ENCODE results near the gene BTN1A1.
"Not testable (repeated sequence)": the region's sequence is repeated elsewhere in the genome, so short reads cannot be mapped to it uniquely, and the experiment has no call there.

The BTN1A1 gene

DNA sequence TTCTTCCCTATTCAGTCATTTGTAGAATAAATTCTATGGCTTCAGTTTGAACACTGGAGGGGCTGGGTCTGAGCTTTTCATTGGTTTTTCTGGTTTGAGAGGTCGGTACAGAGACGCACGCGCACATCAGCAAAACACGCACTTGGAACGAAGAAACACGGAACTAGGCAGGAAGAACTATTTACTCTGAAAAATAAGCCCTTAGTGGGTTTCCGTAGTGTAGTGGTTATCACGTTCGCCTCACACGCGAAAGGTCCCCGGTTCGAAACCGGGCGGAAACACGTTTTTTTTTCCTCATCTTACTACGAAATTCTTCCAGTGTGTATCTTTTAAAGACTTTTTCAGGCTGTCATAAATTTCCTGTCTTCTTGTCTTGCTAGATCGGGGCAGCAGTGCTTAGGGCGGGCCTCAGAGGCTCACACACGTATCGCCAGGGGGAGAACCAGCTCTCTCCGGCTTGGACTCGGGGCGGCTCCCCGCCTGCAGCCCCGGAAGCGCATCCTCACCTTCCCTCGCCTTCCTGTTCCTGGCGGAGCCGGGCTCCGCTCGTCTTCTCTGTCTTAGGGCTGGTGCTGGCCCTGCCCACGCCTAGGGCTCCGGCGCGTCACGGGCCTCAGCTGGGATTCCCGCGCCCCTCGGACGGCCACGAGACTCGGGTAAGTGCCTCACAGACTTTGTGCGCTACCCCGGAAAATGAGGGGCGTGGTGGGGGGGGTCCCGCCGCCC lies 37.9 kb downstream of the BTN1A1 start, which contains the start of gene HMGN4:
Gene HMGN4 (plus strand): TSS at position 521 of the 726 bp plus-strand sequence. CDS start 6,841 bp downstream, outside the sequence.
- peak; percentile 88 for DNase-seq (ENCODE audit: low spot score)

DNA sequence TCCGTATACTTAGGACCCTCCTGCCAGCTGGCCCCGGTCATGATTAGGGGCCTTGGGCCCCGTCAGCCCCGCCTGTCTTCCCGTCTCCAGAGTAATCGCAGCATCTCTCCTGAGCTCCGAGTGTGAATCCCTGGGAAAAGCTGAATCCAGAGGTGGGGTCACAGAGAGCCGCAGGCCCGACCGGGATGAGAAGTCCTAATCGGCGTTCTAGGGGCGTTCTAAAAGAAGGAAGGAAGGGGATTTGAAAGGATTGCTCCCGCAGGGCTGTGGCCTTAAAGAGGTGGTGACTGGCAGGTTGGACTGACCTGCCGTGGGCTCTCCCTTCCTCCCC lies 38.4 kb downstream of the BTN1A1 start:
- DNase-seq (ENCODE audit: low spot score): no peak

DNA sequence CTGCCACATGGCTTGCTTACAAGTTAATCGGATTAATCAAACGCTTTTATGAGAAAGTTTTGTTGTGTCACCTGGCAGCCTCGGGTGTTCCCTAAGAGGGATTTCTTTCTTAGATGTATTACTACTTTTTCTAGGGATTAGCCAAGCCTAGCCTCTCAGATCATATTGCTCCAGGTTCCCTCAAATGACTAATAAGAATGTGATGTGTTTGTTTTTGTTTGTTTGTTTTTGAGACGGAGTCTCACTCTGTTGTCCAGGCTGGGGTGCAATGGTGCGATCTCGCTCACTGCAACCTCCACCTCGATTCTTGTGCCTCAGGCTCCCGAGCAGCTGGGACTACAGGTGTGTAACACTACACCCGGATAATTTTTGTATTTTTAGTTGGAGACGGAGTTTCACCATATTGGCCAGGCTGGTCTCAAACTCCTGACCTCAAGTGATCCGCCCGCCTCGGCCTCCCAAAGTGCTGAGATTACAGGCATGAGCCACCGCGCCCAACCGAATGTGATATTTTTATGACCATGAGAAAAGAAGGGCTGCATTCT lies 39.0 kb downstream of the BTN1A1 start:
- no peak for DNase-seq (ENCODE audit: low spot score)

DNA sequence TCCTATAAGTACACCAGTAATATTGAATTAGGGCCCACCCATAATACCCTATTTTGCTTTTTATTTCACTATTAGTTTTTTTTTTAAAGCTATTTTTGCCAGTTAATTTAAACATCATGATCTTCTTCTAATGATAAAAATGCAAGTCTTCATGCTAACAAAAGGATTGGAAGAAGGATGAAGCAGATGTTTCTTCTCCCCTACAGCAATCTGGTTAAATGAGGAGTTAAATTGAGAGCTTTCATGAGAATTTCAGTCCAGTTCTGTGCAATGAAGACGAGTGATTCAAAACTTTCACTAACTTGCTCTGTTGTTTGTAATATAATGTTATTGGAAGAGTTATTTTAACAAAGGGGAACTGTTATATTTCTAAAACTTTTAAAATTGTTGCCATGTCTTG lies 41.5 kb downstream of the BTN1A1 start:
- no peak for DNase-seq (ENCODE audit: low spot score)

DNA sequence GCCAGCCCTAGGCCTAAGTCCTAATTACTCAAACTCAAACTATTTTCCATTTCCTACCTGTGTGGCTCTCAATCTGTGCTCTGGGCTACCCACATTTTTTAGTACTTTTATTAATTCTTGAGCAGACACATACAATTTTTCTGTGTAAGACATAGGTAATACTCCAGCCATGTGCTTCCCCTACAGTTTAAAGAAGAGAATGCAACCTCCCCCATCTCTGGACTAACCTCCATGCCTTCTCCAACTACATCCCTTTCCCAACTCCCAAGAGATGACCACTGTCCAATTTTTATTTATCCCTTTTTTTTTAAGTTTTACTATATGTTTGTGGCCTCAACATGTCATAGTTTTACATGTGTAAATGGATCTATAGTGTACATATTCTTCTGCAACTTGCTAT lies 43.9 kb downstream of the BTN1A1 start:
- no peak for DNase-seq (ENCODE audit: low spot score)

DNA sequence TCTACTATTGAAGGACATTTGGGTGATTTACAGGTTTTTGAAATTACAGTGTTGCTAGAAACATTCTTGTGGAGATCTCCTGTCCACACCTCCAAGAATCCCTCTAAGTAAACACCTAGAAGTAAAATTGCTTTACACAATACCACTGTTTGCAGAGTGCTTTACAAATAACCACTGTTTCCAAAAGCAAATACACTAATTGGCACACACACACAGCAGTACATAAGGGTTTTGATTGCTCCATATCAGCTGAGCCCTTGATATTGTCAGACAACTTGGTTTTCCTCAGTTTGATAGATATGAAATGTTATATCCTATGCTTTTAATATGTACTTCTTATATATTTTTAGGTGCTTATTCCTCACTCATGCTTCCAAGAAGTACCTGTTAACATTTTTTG lies 44.4 kb downstream of the BTN1A1 start:
- no peak for DNase-seq (ENCODE audit: low spot score)

DNA sequence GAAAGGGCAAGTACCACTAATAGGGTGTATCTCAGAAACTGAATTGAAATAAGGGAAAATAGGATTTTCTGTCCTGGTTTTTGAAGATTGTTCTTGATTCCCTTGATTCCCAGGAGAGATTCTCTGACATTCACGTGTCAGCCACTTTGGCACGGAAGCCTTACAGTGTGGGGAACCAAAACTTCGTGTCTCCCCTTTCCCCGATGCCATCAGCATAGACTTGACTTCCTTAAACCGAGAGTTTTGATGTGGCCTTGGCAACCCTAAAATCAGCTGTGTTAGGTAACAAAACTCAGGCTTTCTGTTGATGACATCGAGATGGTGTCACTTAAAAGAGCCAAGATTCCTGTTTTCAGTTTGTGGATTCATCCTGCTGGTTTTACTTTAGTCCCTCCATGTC lies 45.5 kb downstream of the BTN1A1 start:
- no peak for DNase-seq (ENCODE audit: low spot score)

DNA sequence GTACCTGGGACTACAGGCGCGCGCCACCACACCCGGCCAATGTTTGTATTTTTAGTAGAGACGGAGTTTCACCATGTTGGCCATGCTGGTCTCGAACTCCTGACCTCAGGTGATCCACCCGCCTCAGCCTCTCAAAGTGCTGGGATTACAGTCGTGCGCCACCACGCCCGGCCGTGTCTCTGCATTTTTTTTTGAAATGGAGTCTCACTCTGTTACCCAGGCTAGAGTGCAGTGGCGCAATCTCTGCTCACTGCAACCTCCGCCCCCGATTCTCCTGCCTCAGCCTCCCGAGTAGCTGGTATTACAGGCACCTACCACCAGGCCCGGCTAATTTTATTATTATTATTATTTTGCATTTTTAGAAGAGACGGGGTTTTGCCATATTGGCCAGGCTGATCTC lies 47.3 kb downstream of the BTN1A1 start:
- not testable (repeated sequence) for DNase-seq (ENCODE audit: low spot score)

DNA sequence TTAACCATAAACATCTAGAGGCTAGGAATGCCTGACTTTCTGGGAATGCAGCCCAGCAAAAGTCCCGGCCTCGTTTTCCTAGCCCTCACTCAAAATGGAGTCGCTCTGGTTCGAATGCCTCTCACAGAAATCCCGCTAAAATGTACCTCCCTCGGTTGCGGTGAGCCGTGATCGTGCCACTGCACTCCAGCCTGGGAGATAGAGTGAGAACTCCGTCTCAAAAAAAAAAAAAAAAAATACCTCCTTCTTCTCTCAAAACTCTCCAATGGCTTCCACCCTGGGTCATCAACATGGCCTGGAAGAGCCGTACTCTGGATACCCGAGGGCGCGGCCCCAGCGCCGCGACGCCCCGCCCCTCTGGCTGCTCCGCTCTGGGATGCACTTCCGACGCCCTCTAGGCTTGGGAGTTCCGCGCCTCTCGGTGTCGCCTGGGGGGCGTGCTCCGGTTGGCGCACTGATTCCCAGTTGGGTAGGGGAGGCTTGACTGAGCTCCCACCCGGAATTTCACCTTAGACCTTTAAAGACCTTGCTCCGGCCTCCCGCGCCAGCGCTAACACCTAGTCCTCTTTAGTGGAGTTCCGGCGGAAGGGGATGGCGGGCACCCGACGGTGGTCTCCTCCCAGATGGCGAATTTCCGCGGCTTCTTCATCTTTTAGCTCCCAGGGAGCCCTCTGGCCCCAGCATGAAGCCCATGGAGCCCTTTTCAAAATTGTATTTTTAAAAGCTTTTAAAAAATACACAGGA lies 50.3 kb downstream of the BTN1A1 start:
- peak; percentile 80 for DNase-seq (ENCODE audit: low spot score)

DNA sequence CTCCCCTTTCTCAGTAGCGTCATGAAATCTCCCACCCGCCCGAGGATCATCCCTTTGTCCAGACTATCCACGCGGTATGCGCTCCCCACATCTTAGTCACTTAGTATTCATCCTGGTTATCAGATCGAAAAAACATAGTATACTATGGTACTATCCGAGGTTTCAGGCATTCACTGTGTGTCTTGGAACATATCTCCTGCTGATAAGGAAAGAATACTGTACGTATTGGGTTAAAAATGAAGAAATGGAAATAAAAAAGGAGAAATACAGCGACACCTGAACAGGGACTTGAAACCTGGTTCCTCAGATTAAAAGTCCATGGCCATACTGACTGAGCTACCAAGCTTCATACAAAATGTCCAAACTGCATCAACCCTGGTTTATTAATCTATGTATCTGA lies 52.1 kb downstream of the BTN1A1 start:
- no peak for DNase-seq (ENCODE audit: low spot score)

DNA sequence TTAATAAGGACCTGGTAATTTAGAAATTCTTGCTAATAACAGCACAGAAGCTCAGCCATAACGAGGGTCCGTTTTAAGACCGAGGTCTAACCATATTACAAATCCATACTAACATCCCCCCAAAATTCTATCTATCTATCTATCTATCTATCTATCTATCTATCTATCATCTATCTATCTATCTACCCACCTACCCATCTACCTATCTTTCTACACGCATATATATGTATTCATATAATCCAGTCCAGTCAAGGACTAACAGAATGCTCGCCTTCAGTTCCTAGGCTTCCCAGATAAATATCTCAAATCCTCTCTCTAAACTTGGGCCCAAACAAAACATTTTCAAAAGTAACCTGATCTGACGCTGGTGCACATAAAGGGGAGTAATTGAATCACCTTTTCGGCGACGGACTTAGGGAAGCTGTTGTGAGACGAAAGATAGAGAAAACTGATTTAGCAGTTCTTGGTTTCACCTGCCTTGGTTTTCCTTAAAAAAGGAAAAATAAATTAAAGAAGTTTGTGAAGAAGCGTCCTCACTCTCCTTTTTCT lies 52.6 kb downstream of the BTN1A1 start:
- no peak for DNase-seq (ENCODE audit: low spot score)

DNA sequence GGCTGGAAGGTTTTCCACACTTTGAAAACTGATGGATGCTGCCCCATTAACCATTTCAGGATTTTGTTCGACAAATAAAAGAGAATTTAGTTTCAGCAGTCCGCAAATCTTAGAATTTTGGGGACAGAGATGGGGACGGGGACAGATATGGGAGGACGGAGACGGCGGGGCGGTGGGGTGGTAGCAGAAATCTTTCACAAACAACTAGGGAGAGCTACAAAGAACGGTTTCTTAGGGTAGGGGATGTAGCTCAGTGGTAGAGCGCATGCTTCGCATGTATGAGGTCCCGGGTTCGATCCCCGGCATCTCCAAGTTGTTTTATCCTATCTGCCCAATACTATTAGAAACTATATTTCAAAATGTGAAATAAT lies 53.1 kb downstream of the BTN1A1 start:
- DNase-seq (ENCODE audit: low spot score): peak; percentile 70

DNA sequence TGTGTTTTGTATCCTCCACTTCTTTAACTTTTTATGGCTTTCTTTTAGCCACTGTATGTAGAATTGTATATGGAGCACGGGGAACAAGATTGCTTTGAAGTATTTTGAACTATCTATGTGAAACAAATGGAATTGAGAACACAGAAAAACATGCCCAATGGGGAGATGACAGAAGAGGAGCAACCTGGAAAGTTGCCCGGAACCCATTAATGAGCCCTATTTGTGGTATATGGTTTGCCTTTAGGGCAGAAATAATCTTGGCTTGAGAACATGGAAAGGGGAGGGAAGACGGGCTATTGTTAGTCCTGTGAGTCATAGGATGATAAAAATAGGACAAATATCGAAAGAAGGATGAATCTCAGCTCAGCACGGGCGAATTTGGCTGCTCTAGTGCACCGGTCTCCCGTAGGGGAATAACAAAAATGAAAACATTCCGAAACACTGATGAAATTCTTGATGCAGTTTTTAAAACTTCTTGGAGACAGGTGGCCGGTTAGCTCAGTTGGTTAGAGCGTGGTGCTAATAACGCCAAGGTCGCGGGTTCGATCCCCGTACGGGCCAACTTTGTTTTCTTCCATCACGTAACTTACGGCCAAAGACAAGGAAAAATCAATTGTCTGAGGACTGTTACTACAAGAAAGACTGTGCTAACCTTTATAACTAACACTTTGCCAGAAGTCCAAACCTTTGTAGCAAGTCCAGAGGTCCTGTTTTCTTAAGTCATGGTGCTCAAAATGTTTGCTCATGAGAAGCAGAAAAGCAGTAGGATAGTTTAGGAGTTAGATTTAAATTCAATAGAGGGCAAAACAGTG lies 53.7 kb downstream of the BTN1A1 start:
- DNase-seq (ENCODE audit: low spot score): peak; percentile 84

DNA sequence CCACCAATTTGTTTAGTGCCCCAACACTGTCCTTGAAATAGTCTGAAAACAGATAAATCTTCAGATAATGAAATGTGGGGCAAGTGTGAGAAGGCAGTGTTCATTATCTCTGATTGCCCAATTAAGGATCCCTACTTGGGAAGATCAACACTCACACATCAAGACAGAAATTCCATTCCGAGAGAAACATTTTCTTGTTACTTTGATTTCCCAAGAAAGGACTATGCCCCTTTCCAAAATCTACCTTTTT lies 54.3 kb downstream of the BTN1A1 start:
- no peak for DNase-seq (ENCODE audit: low spot score)

DNA sequence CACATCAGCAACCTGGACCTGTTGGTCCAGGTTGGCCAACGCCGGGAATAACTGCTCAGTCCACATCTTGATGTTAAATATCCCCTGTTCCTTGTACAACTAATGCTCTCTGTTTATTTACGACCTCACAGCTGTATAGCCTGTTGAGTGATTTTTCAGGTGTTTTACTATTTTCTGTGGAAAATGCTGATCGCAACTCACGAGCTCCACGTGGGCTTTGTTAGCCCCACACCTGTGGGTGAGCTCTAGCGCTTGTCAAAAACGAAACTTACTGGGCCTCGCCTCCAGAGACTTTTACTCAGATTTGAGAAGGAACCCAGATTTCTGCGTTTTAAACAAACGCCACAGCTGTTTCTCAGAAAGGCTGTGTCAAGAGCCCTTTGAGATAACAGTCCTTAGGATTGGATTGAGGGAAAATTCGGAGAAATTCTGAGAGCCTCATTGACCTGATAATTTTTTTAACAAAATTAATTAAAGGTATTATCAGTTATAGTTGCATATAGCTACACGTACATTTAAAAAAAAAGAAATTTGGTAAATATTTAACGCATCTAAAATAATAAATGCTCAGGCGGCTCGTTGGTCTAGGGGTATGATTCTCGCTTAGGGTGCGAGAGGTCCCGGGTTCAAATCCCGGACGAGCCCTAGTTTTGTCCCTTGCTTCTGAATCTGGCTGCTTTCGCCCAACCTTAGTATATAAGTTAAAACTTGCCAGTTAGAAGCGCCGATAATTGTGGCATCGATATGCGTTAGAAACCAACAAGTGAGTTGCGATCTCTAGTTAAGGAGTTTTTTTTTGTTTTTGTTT lies 54.8 kb downstream of the BTN1A1 start:
- DNase-seq (ENCODE audit: low spot score): no peak

DNA sequence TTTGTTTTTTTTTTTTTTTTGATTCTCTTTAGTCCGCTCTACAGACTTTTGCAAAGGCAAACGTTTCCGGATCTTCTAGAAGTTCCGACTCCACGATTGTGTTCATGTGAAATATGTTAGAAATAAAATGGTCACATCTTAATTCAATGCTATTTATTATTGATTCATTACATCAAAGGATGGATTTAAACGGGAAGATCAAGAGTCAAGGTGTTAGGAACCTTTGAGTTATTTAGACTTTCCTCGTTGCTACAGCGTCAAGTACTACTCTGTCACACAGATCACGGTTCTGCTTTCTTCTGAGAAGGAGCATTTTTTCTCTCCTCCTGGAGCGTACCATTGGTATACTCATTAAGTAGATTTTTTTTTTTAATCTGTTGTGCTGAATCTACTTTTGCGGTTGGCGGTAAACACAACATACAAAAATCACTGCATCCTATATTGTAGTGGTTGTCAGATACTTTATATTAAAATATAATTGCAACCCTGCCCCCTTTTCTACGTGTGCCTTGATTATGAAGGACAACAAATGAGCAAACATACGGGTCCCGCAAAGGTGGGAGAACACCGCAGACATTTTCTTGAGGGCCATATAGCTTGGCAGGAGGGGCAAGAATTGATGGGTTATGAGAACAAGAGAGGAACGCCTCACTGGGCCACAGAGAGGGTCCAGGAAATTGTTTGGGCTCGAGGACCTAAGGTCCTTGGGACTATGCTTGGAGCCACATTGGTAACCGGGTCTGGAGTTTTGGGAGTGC lies 55.6 kb downstream of the BTN1A1 start:
- DNase-seq (ENCODE audit: low spot score): no peak

DNA sequence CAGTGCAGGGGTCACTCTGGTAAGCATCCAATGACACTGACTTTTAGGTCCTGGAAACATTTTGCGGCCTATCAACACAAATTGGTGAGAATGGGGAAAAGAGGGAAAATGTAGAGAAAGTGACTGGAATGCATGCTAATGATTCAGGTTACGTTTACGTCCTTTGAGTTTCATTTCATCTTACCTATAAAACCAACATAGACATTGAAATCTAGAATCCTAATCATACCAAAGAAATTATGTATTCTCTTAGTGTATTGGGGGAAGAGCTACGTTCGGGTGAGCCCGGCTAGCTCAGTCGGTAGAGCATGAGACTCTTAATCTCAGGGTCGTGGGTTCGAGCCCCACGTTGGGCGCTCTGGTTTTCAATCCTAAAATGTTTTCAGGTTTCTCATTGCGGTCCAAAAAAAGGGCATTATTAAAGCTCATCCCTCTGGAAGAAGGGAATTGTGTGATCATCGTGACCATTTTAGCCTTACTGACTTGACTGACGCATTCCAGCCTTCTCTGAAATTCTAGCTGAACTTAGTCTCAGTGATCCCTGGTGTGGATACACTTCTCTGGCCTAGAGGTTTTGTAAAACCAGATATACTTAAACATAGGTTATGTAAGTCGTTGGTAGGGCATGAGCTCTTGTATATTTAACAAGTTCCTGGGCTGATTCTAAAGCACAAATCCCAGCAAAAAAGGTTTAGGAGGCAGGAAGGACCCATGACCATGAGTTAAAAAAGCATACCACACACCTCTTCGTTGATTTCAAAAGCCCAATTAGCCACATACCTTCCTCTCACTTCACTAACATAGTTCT lies 56.4 kb downstream of the BTN1A1 start:
- DNase-seq (ENCODE audit: low spot score): peak; percentile 63

Data from AG20443 (cell line).